DOHH2 (cell line): ENCODE data around the gene SEPTIN1.

Source experiments
- H3F3A ChIP-seq: fragments of 200-600 bp; sonication (generic), shearing (Covaris generic); 2 replicates; pipeline ENCODE4 v1.6.0; 2016; ENCODE audit warnings: antibody characterized with exemption, mild to moderate bottlenecking; ENCODE audit not compliant: control insufficient read depth, insufficient read depth
- H3K27ac ChIP-seq: fragments of 200-600 bp; sonication (generic); 2 replicates; pipeline ENCODE4 v1.5.1; 2014; ENCODE audit warnings: low read depth, mild to moderate bottlenecking, low read length, moderate library complexity
- H3K27me3 ChIP-seq: fragments of 200-600 bp; sonication (generic); 2 replicates; pipeline ENCODE4 v1.6.1; 2014; ENCODE audit warnings: mild to moderate bottlenecking, low read length, mixed read lengths; ENCODE audit not compliant: control insufficient read depth
- H3K36me3 ChIP-seq: fragments of 200-600 bp; sonication (generic); 2 replicates; pipeline ENCODE4 v1.6.1; 2014; ENCODE audit warnings: mild to moderate bottlenecking, low read length, moderate library complexity, mixed read lengths; ENCODE audit not compliant: control insufficient read depth
- H3K4me1 ChIP-seq: fragments of 200-600 bp; sonication (generic); 2 replicates; pipeline ENCODE4 v1.6.1; 2014; ENCODE audit warnings: mild to moderate bottlenecking, low read length, mixed read lengths; ENCODE audit not compliant: control insufficient read depth
- H3K4me2 ChIP-seq: fragments of 200-600 bp; sonication (generic); 2 replicates; pipeline ENCODE4 v1.6.0; 2014; ENCODE audit warnings: mild to moderate bottlenecking, low read length, moderate library complexity
- H3K4me3 ChIP-seq: fragments of 200-600 bp; sonication (generic); 2 replicates; pipeline ENCODE4 v1.5.1; 2014; ENCODE audit warnings: mild to moderate bottlenecking, low read length, mixed read lengths
- H3K79me2 ChIP-seq: fragments of 200-600 bp; sonication (generic); 2 replicates; pipeline ENCODE4 v1.6.1; 2014; ENCODE audit warnings: mild to moderate bottlenecking, low read length, mixed read lengths; ENCODE audit not compliant: control insufficient read depth
- H3K9me2 ChIP-seq: fragments of 200-600 bp; sonication (generic); replicated peaks from 2 replicates; pipeline ENCODE4 v1.6.1; 2014; ENCODE audit warnings: mild to moderate bottlenecking, low read length, mixed read lengths; ENCODE audit not compliant: control insufficient read depth
- H3K9me3 ChIP-seq: fragments of 200-600 bp; sonication (generic); 2 replicates; pipeline ENCODE4 v1.6.1; 2014; ENCODE audit warnings: antibody characterized with exemption, low read length, mixed read lengths; ENCODE audit not compliant: control insufficient read depth, insufficient read depth
- H4K20me1 ChIP-seq: fragments of 200-600 bp; sonication (generic); 2 replicates; pipeline ENCODE4 v1.6.0; 2014; ENCODE audit warnings: low read depth, mild to moderate bottlenecking, antibody characterized with exemption, low read length, moderate library complexity; ENCODE audit not compliant: control insufficient read depth, insufficient read depth
- CTCF ChIP-seq: fragments of 200-600 bp; sonication (generic); IDR thresholded peaks from one replicate; pipeline ENCODE4 v1.5.1; 2014; ENCODE audit warnings: antibody characterized with exemption, mild to moderate bottlenecking, low read depth, low read length; ENCODE audit not compliant: poor library complexity, severe bottlenecking
- EZH2phosphoT487 ChIP-seq: fragments of 200-600 bp; sonication (generic); IDR thresholded peaks from 2 replicates; pipeline ENCODE4 v1.6.1; 2017; ENCODE audit warnings: borderline replicate concordance, mild to moderate bottlenecking, antibody characterized with exemption, low read length, moderate library complexity, mixed read lengths

Gene SEPTIN1

DNA sequence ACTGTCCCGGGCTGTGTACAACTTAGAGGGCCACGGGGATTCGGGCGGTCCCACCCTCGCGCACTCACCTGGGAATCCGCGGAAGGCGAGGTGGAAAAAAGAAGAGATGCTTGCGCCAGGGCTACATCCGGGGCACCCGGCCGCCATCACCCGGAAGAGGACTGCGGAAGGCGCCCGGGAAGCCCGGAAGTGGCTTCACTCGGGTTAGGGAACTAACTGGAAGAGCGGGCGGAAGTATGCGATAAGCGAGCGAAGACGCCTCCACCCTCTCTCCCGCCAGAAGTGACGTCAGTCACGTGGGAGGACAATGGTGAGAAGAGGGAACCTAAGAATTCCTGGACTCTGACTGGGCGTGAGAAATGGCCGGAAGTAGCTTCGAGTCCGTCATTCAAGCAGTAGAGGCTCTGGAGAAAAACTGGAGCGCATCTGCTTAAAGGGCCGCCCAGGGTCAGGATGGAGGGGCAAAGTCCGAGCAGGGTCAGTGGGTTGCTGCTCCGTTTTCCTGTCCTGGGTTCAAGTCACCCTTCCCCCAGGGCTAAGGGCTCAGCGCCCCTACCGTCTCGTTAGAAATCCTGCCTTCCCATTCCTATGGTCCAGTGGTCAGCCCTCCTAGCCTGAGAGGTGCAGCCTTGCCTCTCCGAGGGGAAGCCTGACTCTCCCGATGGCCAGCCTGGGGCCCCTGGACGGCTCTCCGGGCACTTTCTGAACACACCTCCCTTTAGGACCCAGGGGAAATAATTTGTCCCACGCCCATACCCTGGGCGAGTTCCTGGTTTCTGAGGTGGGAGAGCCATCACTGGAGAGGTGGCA lies 27.0 kb downstream of the SEPTIN1 start, which contains the start of gene CD2BP2:
Gene CD2BP2, minus strand, starts transcription at position 165 of the 810 bp plus-strand sequence. CDS start 627 bp downstream, outside the sequence.
- Histone ChIP-seq H3K9me2 (no peaks in the 10 kb centered on the region), H3K4me3 (peak within 1 kb of the TSS; percentile 86), H4K20me1 (no peaks in the 10 kb centered on the region), H3K9me3 (no peaks in the 10 kb centered on the region), H3K79me2 (peaks cover 76% of the 10 kb centered on the region), H3K27ac (peak within 1 kb of the TSS; percentile 64), H3K4me2 (peak within 1 kb of the TSS; percentile 86), H3K36me3 (peaks cover 87% of the 10 kb centered on the region), H3K27me3 (no peaks in the 10 kb centered on the region), H3K4me1 (peaks cover 63% of the 10 kb centered on the region), H3F3A (peaks cover 17% of the 10 kb centered on the region)
- TF ChIP-seq EZH2phosphoT487 (no peak), CTCF (no peak)

DNA sequence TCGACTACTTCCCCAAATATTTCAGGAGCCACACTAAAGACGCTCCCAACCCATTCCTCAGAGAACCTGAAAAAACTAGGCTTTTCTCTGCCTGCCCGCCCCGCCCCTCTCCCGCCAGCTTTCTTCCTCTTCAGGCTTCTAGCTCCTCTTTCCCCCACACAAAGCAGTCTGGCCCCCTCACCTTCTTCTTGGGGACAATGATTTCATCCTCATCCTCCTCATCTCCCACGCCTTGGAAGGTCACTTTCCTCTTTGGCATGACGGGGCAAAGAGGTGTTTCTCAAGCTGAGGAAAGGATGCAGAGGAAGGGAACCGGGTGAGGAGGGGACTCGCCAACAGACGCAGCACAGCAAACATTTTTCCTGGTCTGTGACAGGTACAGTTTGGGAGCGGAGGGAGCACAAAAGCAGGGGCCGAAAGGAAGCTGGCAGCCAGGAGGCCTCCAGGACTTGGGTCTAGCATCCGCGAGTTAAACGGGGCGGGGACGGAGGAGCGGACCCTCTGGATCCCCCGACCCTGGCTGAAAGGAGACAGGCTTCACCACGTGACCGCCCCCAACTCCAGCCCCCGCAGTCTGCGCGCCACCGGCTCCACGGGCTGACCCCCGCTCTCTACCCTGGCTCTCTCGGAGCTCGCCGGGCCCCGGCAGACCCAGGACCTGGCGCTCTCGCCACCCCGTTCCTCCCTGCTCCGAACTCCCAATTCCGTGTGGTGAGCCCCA lies 27.8 kb downstream of the SEPTIN1 start:
- Histone ChIP-seq H4K20me1 (no peaks in the 10 kb centered on the region), H3K9me2 (no peaks in the 10 kb centered on the region), H3K4me1 (peaks cover 70% of the 10 kb centered on the region), H3F3A (peaks cover 24% of the 10 kb centered on the region), H3K4me2 (peak overlapping the region; percentile 86), H3K27ac (peak overlapping the region; percentile 64), H3K4me3 (peak overlapping the region; percentile 86), H3K36me3 (peaks cover 85% of the 10 kb centered on the region), H3K79me2 (peaks cover 69% of the 10 kb centered on the region), H3K9me3 (no peaks in the 10 kb centered on the region), H3K27me3 (no peaks in the 10 kb centered on the region)
- TF ChIP-seq CTCF: no peak

DNA sequence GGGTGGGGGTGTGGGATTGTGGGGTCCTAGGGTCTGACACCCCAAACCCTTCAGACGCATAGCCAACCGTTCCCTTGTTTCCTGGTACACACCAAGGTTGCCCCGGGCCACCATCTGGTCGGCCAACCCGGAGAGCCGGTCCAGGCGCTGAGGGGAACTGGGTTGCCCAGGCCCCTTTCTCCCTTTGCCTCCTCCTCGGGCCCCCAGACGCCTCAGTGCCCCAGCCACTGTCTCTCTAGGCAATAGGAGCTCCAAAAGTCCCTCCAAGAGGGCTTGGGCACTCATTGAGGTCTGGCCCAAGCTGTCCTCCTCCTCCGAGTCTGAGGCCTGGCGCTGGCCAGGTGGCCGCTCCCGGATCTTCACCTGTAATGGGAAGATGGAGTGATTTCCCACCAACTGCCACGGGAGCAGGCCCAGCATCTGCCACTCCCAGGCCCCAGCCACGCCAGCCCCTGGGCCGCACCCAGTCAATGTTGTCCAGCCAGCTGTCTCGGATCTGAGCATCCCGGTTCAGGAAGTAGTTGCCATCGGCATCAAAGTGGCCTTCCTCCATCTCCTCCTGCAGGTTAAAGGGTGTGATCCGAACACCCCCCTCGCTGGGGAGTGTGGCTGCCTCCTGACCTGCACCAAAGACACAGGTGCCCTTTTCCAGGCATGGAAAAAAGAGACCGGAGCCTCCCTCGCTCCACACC lies 28.8 kb downstream of the SEPTIN1 start:
- H3F3A ChIP-seq: peaks cover 32% of the 10 kb centered on the region
- H3K27ac ChIP-seq: 0 out of 2 replicates have a peak overlapping the region, but pooled peaks have one; percentile 64
- H3K79me2 ChIP-seq: peaks cover 61% of the 10 kb centered on the region
- H3K4me2 ChIP-seq: peak overlapping the region; percentile 86
- no peaks in the 10 kb centered on the region for H3K27me3 ChIP-seq
- no peaks in the 10 kb centered on the region for H3K9me2 ChIP-seq
- H4K20me1 ChIP-seq: no peaks in the 10 kb centered on the region
- H3K4me3 ChIP-seq: peak overlapping the region; percentile 86
- H3K9me3 ChIP-seq: no peaks in the 10 kb centered on the region
- H3K36me3 ChIP-seq: peaks cover 83% of the 10 kb centered on the region
- TF ChIP-seq CTCF (no peak), EZH2phosphoT487 (no peak)
- peaks cover 80% of the 10 kb centered on the region for H3K4me1 ChIP-seq
